Endothelial cell of umbilical vein (primary cell): ENCODE data around the gene EIF5A2. TPM values are rescaled to one million over a fixed set of nuclear protein-coding genes. Genes with fewer than 3 reads are reported as not detected.

ENCODE experiments used
- BruUV-seq: library from RNA; stranded (reverse); fragments of 400-500 nt; replicated peaks from 2 replicates; lab custom pipeline; 2021; lab: Mats Ljungman, UMichigan
- CTCF ChIA-PET: fragments of 300-600, 350-600 bp; sonication (Branson Sonifier 250); formaldehyde crosslinking; loops from one replicate; lab custom pipeline; 2021; ENCODE audit warnings: antibody characterized with exemption, inconsistent platforms; lab: Charles Lee
- POLR2A ChIA-PET: fragments of 300-600, 350-600 bp; sonication (Branson Sonifier 250); formaldehyde crosslinking; loops from one replicate; lab custom pipeline; 2021; ENCODE audit warnings: antibody characterized with exemption, inconsistent platforms; lab: Charles Lee
- DNase-seq: peaks from one replicate; pipeline ENCODE4 v3.0.0-alpha.2; 2011; ENCODE audit warnings: low read depth, low spot score
- FAIRE-seq: peaks from 2 replicates; lab custom pipeline; 2011; peaks lifted over from hg19 to GRCh38; lab: Jason Lieb, UNC
- H2AFZ ChIP-seq: 2 replicates; pipeline ENCODE4 v1.6.0; 2012; ENCODE audit warnings: low read depth, low read length, control low read depth, inconsistent platforms
- H3K27ac ChIP-seq: 2 replicates; pipeline ENCODE4 v1.5.1; 2011; ENCODE audit warnings: low read depth, mild to moderate bottlenecking, control low read depth, low read length, moderate library complexity; ENCODE audit not compliant: insufficient read depth
- H3K27me3 ChIP-seq, 2 experiments: 2 replicates each; pipeline versions ENCODE4 v1.6.0 to v1.6.1; 2011; ENCODE audit warnings: low read length in 2 of 2, mixed read lengths in 1 of 2; ENCODE audit not compliant: control insufficient read depth in 2 of 2, insufficient read depth in 2 of 2
- H3K36me3 ChIP-seq, 2 experiments: 2 replicates in 1 of 2; 3 replicates in 1 of 2; pipeline ENCODE4 v1.5.1; 2011; ENCODE audit warnings: low read length in 2 of 2, mild to moderate bottlenecking in 1 of 2, moderate library complexity in 1 of 2; ENCODE audit not compliant: control insufficient read depth in 2 of 2, insufficient read depth in 2 of 2; ENCODE audit errors: extremely low read depth in 1 of 2
- H3K4me1 ChIP-seq: 3 replicates; pipeline ENCODE4 v1.5.1; 2011; ENCODE audit warnings: mild to moderate bottlenecking, low read length; ENCODE audit not compliant: control insufficient read depth, insufficient read depth; ENCODE audit errors: extremely low read depth
- H3K4me2 ChIP-seq: 2 replicates; pipeline ENCODE4 v1.6.1; 2011; ENCODE audit warnings: low read length, control low read depth, mixed read lengths; ENCODE audit not compliant: insufficient read depth
- H3K4me3 ChIP-seq, 3 experiments: fragments of 200-600 bp in 1 of 3; sonication (generic), shearing (Covaris generic) in 1 of 3; replicated peaks in 1 of 3; 2 replicates each; pipeline ENCODE4 v1.5.1; 2011 to 2016; ENCODE audit warnings: control low read depth in 3 of 3, low read length in 3 of 3, mild to moderate bottlenecking in 2 of 3, inconsistent platforms in 1 of 3, low read depth in 1 of 3, moderate library complexity in 1 of 3; ENCODE audit not compliant: insufficient read depth in 1 of 3
- H3K79me2 ChIP-seq: 2 replicates; pipeline ENCODE4 v1.6.0; 2012; ENCODE audit warnings: low read length, inconsistent platforms; ENCODE audit not compliant: control insufficient read depth, insufficient read depth
- H3K9ac ChIP-seq: replicated peaks from 2 replicates; pipeline ENCODE3; 2011; ENCODE audit warnings: low read length, control low read depth; ENCODE audit not compliant: insufficient read depth; ENCODE audit errors: extremely low read depth
- H3K9me1 ChIP-seq: replicated peaks from 3 replicates; pipeline ENCODE4 v1.6.0; 2011; ENCODE audit warnings: mild to moderate bottlenecking, low read length; ENCODE audit not compliant: control insufficient read depth, insufficient read depth; ENCODE audit errors: extremely low read depth
- H3K9me3 ChIP-seq: replicated peaks from 2 replicates; pipeline ENCODE4 v1.5.1; 2012; ENCODE audit warnings: low read length, inconsistent platforms; ENCODE audit not compliant: control insufficient read depth, insufficient read depth
- H4K20me1 ChIP-seq: replicated peaks from 2 replicates; pipeline ENCODE3; 2011; ENCODE audit warnings: mild to moderate bottlenecking, low read length; ENCODE audit not compliant: control insufficient read depth, insufficient read depth; ENCODE audit errors: extremely low read depth
- EZH2 ChIP-seq: IDR thresholded peaks from 2 replicates; pipeline ENCODE4 v1.6.1; 2012; ENCODE audit warnings: borderline replicate concordance, low read depth, mild to moderate bottlenecking, moderate library complexity, low read length, inconsistent platforms; ENCODE audit not compliant: severe bottlenecking
- FOS ChIP-seq: IDR thresholded peaks from 2 replicates; pipeline ENCODE4 v1.6.1; 2011; ENCODE audit warnings: mild to moderate bottlenecking, low read length, moderate library complexity, borderline replicate concordance; ENCODE audit not compliant: insufficient read depth
- GATA2 ChIP-seq: IDR thresholded peaks from 2 replicates; pipeline ENCODE4 v1.7.0; 2011; ENCODE audit warnings: low read depth, mild to moderate bottlenecking, moderate library complexity, mixed read lengths, low read length; ENCODE audit not compliant: insufficient read length, insufficient read depth
- JUN ChIP-seq: IDR thresholded peaks from 2 replicates; pipeline ENCODE4 v1.6.1; 2011; ENCODE audit warnings: borderline replicate concordance, low read depth; ENCODE audit not compliant: insufficient read length, insufficient read depth
- MYC ChIP-seq: IDR thresholded peaks from one replicate; pipeline ENCODE4 v1.6.1; 2011; ENCODE audit warnings: mild to moderate bottlenecking, low read depth, low read length
- POLR2A ChIP-seq: IDR thresholded peaks from 2 replicates; pipeline ENCODE4 v1.6.1; 2012; ENCODE audit warnings: low read depth, mild to moderate bottlenecking, control low read depth, low read length
- dilution Hi-C: fragments of 300-500 bp; cut with MboI; formaldehyde crosslinking; loops from one replicate; pipeline ENCODE4 v1.15.0; 2019; ENCODE audit warnings: low sequenced_read_pairs; ENCODE audit not compliant: extremely low pct_ligation_motif_present
- intact Hi-C: fragments of 100-400 bp; cut with micrococcal nuclease; formaldehyde crosslinking; loops from one replicate; pipeline ENCODE4 v1.10.0; 2022
- polyA plus RNA-seq, 4 experiments: library from polyadenylated mRNA; depleted of rRNA in 3 of 4; stranded (reverse) in 3 of 4; unstranded in 1 of 4; fragments of >200 nt; gene quantifications; 2 replicates each; pipeline versions ENCODE4 v1.2.1 to v1.2.3, GENCODE V29; 2011 to 2012; ENCODE audit warnings: missing spikeins in 1 of 4
- total RNA-seq: library from RNA; stranded (reverse); gene quantifications from 2 replicates; pipeline ENCODE4 v1.2.3, GENCODE V29; 2021
- TF ChIP-seq, protein P1 (sequence below), 2 donors: IDR thresholded peaks; 1 replicate in 1 of 2; 2 replicates in 1 of 2; pipeline ENCODE4 v1.5.1; 2011; ENCODE audit warnings: low read length in 2 of 2, mild to moderate bottlenecking in 2 of 2, moderate library complexity in 2 of 2, control low read depth in 1 of 2, inconsistent platforms in 1 of 2, low read depth in 1 of 2; ENCODE audit not compliant: insufficient read depth in 1 of 2; ENCODE audit errors: extremely low read depth in 1 of 2
- TF ChIP-seq, protein P2 (sequence below): IDR thresholded peaks from 2 replicates; pipeline ENCODE4 v1.6.1; 2011; ENCODE audit not compliant: insufficient read depth, insufficient read length

Gene EIF5A2
- total and polyA plus RNA-seq, 2 donors (not counting 3 experiments of a cell fraction or from before 2014, with no cell fraction given), result 3.7 to 10.9 TPM

DNA sequence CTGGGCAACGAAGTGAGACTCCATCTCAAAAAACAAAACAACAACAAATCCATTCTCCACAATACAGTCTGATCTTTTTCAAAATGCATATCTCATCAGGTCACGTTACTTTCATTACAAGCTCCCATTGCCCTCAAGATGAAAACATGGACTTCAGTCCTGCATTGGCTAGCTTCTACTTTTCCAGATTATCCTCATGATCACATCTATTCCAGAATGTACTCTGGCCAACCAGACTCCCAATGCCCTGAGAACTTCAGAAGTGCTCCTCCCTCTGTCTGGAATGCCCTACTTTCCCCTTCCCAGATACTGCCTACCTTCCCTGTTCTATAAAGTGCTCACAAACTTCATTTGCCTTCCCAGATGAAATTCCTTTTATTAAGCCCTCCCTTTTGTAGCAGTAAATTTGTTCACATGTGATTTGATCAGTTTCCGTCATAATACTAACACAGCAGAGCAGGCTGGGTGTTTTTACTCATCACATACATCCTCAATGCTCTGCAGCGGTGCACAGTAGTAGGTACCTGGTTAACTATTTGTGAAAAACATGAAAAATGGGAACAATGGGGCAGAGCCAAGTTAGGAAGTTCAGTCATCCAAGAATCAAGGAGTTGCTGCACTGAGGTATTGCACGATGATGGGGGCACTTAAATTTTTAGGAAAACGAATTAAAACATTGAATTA, 43.8 kb downstream of the EIF5A2 start:
- Histone ChIP-seq H3K4me2 (no peak overlapping the region), H3K4me3 (no peak overlapping the region), H2AFZ (no peak overlapping the region), H3K9me1 (no peaks in the 10 kb centered on the region), H3K9ac (no peak overlapping the region), H3K9me3 (no peaks in the 10 kb centered on the region), H3K4me1 (peaks cover 21% of the 10 kb centered on the region), H3K27ac (no peak overlapping the region), H4K20me1 (no peaks in the 10 kb centered on the region), H3K36me3 (peaks cover 13 to 14% of the 10 kb centered on the region in 2 experiments), H3K79me2 (peaks cover 25% of the 10 kb centered on the region), H3K27me3 (no peaks in the 10 kb centered on the region)
- peak; percentile 11 for DNase-seq
- POLR2A ChIA-PET, result no interaction called here
- intact Hi-C loops, result loop anchor here (5.0 kb wide), 1 partner anchor 452 kb away; no protein-coding TSS in a partner anchor
- no peak for FAIRE-seq
- CTCF ChIA-PET, result interaction anchor here (1.4 kb wide), 2 partner anchors 12 to 451 kb away, joined by 3 to 7 read pairs; no protein-coding TSS in a partner anchor
- dilution Hi-C loops, result no loop called here
- no TSS peak for BruUV-seq
- TF ChIP-seq, protein P1, sequence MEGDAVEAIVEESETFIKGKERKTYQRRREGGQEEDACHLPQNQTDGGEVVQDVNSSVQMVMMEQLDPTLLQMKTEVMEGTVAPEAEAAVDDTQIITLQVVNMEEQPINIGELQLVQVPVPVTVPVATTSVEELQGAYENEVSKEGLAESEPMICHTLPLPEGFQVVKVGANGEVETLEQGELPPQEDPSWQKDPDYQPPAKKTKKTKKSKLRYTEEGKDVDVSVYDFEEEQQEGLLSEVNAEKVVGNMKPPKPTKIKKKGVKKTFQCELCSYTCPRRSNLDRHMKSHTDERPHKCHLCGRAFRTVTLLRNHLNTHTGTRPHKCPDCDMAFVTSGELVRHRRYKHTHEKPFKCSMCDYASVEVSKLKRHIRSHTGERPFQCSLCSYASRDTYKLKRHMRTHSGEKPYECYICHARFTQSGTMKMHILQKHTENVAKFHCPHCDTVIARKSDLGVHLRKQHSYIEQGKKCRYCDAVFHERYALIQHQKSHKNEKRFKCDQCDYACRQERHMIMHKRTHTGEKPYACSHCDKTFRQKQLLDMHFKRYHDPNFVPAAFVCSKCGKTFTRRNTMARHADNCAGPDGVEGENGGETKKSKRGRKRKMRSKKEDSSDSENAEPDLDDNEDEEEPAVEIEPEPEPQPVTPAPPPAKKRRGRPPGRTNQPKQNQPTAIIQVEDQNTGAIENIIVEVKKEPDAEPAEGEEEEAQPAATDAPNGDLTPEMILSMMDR (IDR thresholded peaks at IDR 0.05; ENCODE audit: extremely low read depth in 1 of 2, insufficient read depth in 1 of 2, low read depth in 1 of 2, low read length in 2 of 2), result no peak
- peak; percentile 41 for TF ChIP-seq POLR2A

DNA sequence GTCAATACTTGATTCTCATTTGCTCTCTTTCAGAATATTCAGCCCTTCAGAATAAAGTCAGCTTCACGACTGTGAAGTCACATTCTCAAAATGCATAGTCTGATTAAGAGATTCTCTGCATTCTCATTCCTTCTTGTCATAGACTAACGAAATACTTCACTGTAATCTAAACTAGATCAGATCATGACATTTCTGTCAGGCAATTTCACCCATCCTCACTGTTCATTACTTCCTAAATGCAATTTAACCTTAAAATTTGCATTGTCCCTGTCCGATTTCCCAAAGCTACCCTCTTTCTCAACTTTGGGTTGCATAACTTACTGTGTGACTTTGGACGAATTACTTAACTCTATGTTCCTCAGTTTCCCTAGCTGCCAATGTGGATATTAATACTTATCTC, 44.6 kb downstream of the EIF5A2 start:
- CTCF ChIA-PET, result interaction anchor here (1.4 kb wide), 1 partner anchor 11 kb away, joined by 3 read pairs; no protein-coding TSS in a partner anchor
- H3K4me3 ChIP-seq, result no peak overlapping the region

More for the DNA sequence above, 44.6 kb downstream of the EIF5A2 start:
- Histone ChIP-seq H3K36me3 (peaks cover 13 to 14% of the 10 kb centered on the region in 2 experiments), H3K79me2 (peaks cover 17% of the 10 kb centered on the region), H2AFZ (no peak overlapping the region), H3K27me3 (no peaks in the 10 kb centered on the region), H3K4me1 (peaks cover 21% of the 10 kb centered on the region), H3K4me2 (no peak overlapping the region), H3K27ac (no peak overlapping the region), H3K9me1 (no peaks in the 10 kb centered on the region), H3K9me3 (no peaks in the 10 kb centered on the region), H3K9ac (no peak overlapping the region), H4K20me1 (no peaks in the 10 kb centered on the region)
- no TSS peak for BruUV-seq
- TF ChIP-seq, protein P1 (IDR thresholded peaks at IDR 0.05; ENCODE audit: extremely low read depth in 1 of 2, insufficient read depth in 1 of 2, low read depth in 1 of 2, low read length in 2 of 2), result no peak
- TF ChIP-seq FOS (no peak), JUN (no peak), EZH2 (no peak), POLR2A (no peak), MYC (no peak), GATA2 (no peak)
- TF ChIP-seq, protein P2, sequence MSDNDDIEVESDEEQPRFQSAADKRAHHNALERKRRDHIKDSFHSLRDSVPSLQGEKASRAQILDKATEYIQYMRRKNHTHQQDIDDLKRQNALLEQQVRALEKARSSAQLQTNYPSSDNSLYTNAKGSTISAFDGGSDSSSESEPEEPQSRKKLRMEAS, result no peak
- intact Hi-C loops (no loop called here), dilution Hi-C loops (no loop called here)
- DNase-seq (no peak), FAIRE-seq (no peak)
- POLR2A ChIA-PET, result no interaction called here
